GM19193 (cell line): ENCODE results near the gene ZNF740.

Experiments used
- POLR2A ChIP-seq: IDR thresholded peaks from 4 replicates; pipeline ENCODE4 v1.6.1; 2011; ENCODE audit not compliant: insufficient read depth, insufficient read length; ENCODE audit errors: extremely low read depth

The ZNF740 gene

GRCh38 chr12:53224897-53225634, 44.5 kb downstream of the ZNF740 start:
- TF ChIP-seq POLR2A, result no peak

- TF ChIP-seq POLR2A, result no peak
Observed at GRCh38 chr12:53225635-53226424, 45.3 kb downstream of the ZNF740 start.

- TF ChIP-seq POLR2A, result no peak
Observed at GRCh38 chr12:53226815-53227214, 46.3 kb downstream of the ZNF740 start.

- TF ChIP-seq POLR2A, result no peak
Observed at GRCh38 chr12:53227341-53227740, 46.8 kb downstream of the ZNF740 start.

- no peak for TF ChIP-seq POLR2A
Observed at GRCh38 chr12:53227836-53228235, 47.3 kb downstream of the ZNF740 start.

- TF ChIP-seq POLR2A, result no peak
Observed at GRCh38 chr12:53229454-53229853, 48.9 kb downstream of the ZNF740 start.

- no peak for TF ChIP-seq POLR2A
Observed at GRCh38 chr12:53230108-53230845, 49.8 kb downstream of the ZNF740 start.

GRCh38 chr12:53231671-53231920, 51.1 kb downstream of the ZNF740 start:
- no peak for TF ChIP-seq POLR2A

GRCh38 chr12:53231921-53232645, 51.6 kb downstream of the ZNF740 start, which contains the start of gene RARG:
Gene RARG (minus strand): TSS chr12:53232209. CDS start chr12:53227545, 4,664 bp downstream.
- TF ChIP-seq POLR2A, result no peak

GRCh38 chr12:53232646-53233461, 52.3 kb downstream of the ZNF740 start:
- TF ChIP-seq POLR2A, result no peak

GRCh38 chr12:53233671-53234121, 53.2 kb downstream of the ZNF740 start:
- no peak for TF ChIP-seq POLR2A

GRCh38 chr12:53234271-53234914, 53.9 kb downstream of the ZNF740 start:
- TF ChIP-seq POLR2A, result no peak

- TF ChIP-seq POLR2A, result no peak
Observed at GRCh38 chr12:53235164-53235563, 54.6 kb downstream of the ZNF740 start.

- no peak for TF ChIP-seq POLR2A
Observed at GRCh38 chr12:53235742-53236442, 55.4 kb downstream of the ZNF740 start.
